ENCODE data around the gene OR5J2. TPM values are rescaled to one million over a fixed set of nuclear protein-coding genes. Genes with fewer than 3 reads are reported as not detected.
"Not testable (repeated sequence)": the region's sequence is repeated elsewhere in the genome, so short reads cannot be mapped to it uniquely, and the experiment has no call there.

Gene OR5J2
- total RNA-seq: not detected

GRCh38 chr11:56176318-56176717 is at the start of gene OR5J2:
Gene OR5J2, plus strand, starts transcription at chr11:56176618. Its CDS starts 0 bp downstream, at chr11:56176618.
- ChIA-PET POLR2A (no interaction called here), CTCF (no interaction called here)
- intact Hi-C loops (cut with micrococcal nuclease): no loop called here
- H3K27me3 Mint-ChIP-seq: no peaks in the 10 kb centered on the region
- no peak within 1 kb of the TSS for H3K4me3 Mint-ChIP-seq
- no peak for DNase-seq
- no peak within 1 kb of the TSS for H3K27ac Mint-ChIP-seq
- peaks cover 27% of the 10 kb centered on the region for H3K9me3 Mint-ChIP-seq
- no peaks in the 10 kb centered on the region for H3K36me3 Mint-ChIP-seq
- no peaks in the 10 kb centered on the region for H3K4me1 Mint-ChIP-seq (ENCODE audit: low read depth)

DNA sequence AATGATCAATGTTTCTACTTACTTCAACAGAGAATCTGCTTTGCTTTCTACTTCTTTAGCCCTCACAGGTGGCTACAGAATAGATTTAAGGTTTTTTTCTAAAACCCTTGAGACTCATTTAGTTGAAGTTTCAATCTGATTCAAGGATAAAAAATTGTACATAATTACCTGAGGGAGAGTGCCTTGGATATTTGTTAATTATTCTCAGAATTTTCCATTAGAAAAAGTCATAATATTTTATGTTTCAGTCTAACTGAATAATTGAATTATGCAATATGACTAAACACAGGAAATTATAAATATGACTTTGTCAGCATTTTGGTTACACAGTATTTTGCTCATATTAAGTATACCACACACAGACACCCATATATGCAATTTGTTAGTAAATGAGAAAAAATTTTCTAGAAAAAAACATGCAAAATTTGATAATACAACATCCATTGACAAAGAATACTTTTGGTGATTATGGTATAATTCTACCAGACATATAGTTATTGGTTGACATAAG is 36.2 kb upstream of the OR5J2 start, which contains the start of gene OR8J3:
Gene OR8J3, minus strand, starts transcription at position 51 of the 511 bp plus-strand sequence. CDS start 2,483 bp downstream, outside the sequence.
- H3K4me1 Mint-ChIP-seq (ENCODE audit: low read depth): no peaks in the 10 kb centered on the region
- no peaks in the 10 kb centered on the region for H3K36me3 Mint-ChIP-seq
- peaks cover 17% of the 10 kb centered on the region for H3K9me3 Mint-ChIP-seq
- H3K27me3 Mint-ChIP-seq: no peaks in the 10 kb centered on the region
- H3K27ac Mint-ChIP-seq: no peak within 1 kb of the TSS
- no peak for DNase-seq
- no peak within 1 kb of the TSS for H3K4me3 Mint-ChIP-seq
- ChIA-PET POLR2A (no interaction called here), CTCF (no interaction called here)
- intact Hi-C loops (cut with micrococcal nuclease): no loop called here

GRCh38 chr11:56143681-56144080 is 32.7 kb upstream of the OR5J2 start:
- DNase-seq; H3K4me1 Mint-ChIP-seq (ENCODE audit: low read depth); CTCF ChIA-PET; H3K36me3 Mint-ChIP-seq; H3K27me3 Mint-ChIP-seq; H3K27ac Mint-ChIP-seq; H3K4me3 Mint-ChIP-seq; POLR2A ChIA-PET; intact Hi-C loops (cut with micrococcal nuclease): not testable (repeated sequence)
- peaks cover 16% of the 10 kb centered on the region for H3K9me3 Mint-ChIP-seq

DNA sequence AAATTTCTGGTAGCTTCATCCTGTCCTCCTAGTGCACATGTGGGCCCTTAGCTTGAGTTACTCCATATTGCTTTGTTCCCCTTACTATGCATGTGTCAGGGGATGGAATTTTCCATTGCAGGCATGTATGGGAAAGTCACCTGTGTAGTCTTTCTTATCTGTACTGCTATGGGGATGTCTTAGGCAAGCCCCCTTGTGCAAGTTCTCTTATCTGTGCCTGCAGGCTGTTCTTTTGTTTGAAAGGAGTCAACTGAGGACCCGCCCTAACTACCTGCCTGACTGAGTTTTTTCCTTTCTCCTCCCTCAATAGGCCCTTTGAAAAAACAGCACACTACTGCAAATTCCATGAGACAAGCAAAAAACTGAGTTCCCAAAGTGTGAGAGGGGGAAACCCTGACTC is 25.0 kb upstream of the OR5J2 start:
- peaks cover 54% of the 10 kb centered on the region for H3K9me3 Mint-ChIP-seq
- no peak overlapping the region for H3K4me3 Mint-ChIP-seq
- H3K36me3 Mint-ChIP-seq: no peaks in the 10 kb centered on the region
- CTCF ChIA-PET: no interaction called here
- intact Hi-C loops (cut with micrococcal nuclease): no loop called here
- no peak overlapping the region for H3K27ac Mint-ChIP-seq
- no peaks in the 10 kb centered on the region for H3K4me1 Mint-ChIP-seq (ENCODE audit: low read depth)
- POLR2A ChIA-PET: no interaction called here
- no peaks in the 10 kb centered on the region for H3K27me3 Mint-ChIP-seq
- DNase-seq: no peak

DNA sequence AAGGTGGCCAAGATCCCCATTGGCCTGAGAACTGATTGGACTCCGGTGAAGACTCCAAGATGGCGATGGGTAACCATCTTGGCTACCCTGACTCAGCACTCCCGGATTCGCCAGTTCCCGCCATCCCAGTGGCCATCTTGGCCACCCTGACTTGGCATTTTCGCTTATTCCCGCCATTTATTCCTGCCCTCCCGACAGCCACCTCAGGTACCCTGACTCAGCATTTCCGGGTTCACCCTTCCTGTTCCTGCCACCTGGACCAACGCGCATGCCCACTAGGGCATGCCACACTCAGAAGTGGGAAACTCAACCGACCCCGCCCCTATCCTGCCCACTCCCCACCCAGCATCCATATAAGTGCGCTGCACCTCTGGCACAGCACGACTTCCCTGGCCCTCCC is 24.1 kb upstream of the OR5J2 start:
- Mint-ChIP-seq H3K4me1 (ENCODE audit: low read depth) (no peaks in the 10 kb centered on the region), H3K36me3 (no peaks in the 10 kb centered on the region), H3K27me3 (no peaks in the 10 kb centered on the region), H3K27ac (no peak overlapping the region), H3K9me3 (peaks cover 54% of the 10 kb centered on the region), H3K4me3 (no peak overlapping the region)
- ChIA-PET POLR2A (no interaction called here), CTCF (no interaction called here)
- DNase-seq: no peak
- intact Hi-C loops (cut with micrococcal nuclease): no loop called here

DNA sequence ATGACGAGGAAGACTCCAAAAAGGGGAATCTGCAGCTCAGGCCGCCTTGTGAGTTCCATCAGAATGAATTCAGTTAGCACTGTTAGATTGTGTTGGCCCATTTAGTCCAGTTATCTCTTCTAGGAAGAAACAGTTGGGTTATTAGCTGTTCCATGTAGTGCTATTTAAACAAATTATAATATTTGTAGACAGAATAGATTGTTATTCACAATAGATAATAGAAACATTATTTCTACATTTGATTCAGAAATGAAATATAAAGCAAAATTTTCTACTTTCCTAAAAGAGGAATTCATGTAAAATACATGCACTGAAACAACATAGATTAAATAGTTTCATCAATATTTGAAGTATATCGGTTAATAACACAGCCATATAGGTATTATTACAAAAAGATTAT is 16.2 kb upstream of the OR5J2 start, which contains the start of gene OR8K5:
Gene OR8K5, minus strand, starts transcription at position 101 of the 400 bp plus-strand sequence. Its CDS starts 0 bp downstream, at position 101.
- no peaks in the 10 kb centered on the region for H3K36me3 Mint-ChIP-seq
- no peak within 1 kb of the TSS for H3K4me3 Mint-ChIP-seq
- CTCF ChIA-PET: no interaction called here
- intact Hi-C loops (cut with micrococcal nuclease): no loop called here
- DNase-seq: no peak
- H3K27me3 Mint-ChIP-seq: no peaks in the 10 kb centered on the region
- H3K9me3 Mint-ChIP-seq: peaks cover 33% of the 10 kb centered on the region
- H3K4me1 Mint-ChIP-seq (ENCODE audit: low read depth): no peaks in the 10 kb centered on the region
- POLR2A ChIA-PET: no interaction called here
- no peak within 1 kb of the TSS for H3K27ac Mint-ChIP-seq

DNA sequence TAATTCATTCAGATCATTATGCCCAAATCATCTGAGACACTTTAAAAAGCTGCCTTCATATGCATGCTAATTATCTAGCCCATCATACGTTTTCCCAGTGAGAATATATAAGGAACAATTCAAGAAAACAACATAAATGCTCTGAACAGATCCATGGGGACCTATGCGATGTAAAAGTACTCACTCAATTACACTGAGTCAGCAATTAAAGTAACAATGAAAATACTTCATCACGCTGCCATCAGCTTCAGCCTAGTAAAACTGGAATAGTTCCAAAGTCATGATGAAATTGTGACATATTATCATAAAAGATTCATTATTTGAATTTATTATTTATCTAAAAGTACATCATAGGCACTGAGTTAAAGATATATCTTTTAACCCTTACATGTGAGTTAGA is 12.6 kb upstream of the OR5J2 start:
- H3K36me3 Mint-ChIP-seq: no peaks in the 10 kb centered on the region
- H3K27me3 Mint-ChIP-seq: no peaks in the 10 kb centered on the region
- H3K9me3 Mint-ChIP-seq: peaks cover 26% of the 10 kb centered on the region
- intact Hi-C loops (cut with micrococcal nuclease): no loop called here
- H3K4me3 Mint-ChIP-seq: no peak overlapping the region
- DNase-seq: no peak
- CTCF ChIA-PET: no interaction called here
- no peaks in the 10 kb centered on the region for H3K4me1 Mint-ChIP-seq (ENCODE audit: low read depth)
- POLR2A ChIA-PET: no interaction called here
- H3K27ac Mint-ChIP-seq: no peak overlapping the region

DNA sequence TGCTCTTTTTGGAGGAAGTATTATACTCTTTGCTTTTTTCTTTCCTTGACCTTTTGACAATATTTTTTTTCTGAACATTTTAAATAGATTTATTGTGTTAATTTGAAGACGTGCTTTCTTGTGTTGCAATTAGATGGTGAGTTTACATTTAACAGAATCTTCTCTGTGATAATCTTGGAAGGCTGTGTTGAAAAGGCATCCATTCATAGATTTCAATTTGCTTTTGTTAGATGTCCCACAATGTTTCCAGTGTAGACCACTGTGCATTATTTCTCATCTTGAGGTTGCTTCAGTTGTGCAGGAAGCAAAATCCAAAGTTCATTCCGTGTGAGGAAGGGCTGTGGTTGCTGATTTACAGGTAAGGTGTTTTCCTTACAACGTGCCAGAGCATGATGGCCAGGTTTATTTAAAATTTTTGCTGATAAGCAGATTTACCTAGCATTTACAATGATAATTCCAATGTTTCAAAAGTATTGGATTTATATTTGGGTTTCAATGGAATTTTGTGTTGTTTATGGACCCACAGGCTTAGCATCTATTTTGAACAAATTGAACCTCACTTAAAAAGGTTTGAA is 4.1 kb upstream of the OR5J2 start:
- ChIA-PET CTCF (no interaction called here), POLR2A (no interaction called here)
- no peak overlapping the region for H3K4me3 Mint-ChIP-seq

DNA sequence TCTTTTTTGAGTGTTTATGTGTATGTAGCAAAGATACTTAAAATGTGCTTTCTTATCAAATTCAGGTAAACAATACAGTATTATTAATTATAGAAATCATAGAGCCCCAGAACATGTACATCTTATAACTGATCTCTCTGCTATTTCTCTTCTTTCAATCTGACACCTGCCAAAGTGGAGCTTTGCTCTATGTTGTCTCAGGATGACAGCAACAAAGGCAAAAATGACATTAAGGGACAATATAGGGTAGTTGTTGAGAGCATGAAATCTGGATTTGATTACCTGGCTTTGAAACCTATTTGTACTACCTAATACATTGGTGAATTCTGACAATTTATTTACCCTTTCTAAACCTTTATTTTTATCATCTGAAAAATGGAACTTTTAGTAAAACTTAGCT is 7.0 kb downstream of the OR5J2 start:
- no peak for DNase-seq
- ChIA-PET POLR2A (no interaction called here), CTCF (no interaction called here)
- Mint-ChIP-seq H3K4me1 (ENCODE audit: low read depth) (no peaks in the 10 kb centered on the region), H3K27ac (no peak overlapping the region), H3K36me3 (no peaks in the 10 kb centered on the region), H3K27me3 (no peaks in the 10 kb centered on the region), H3K9me3 (peaks cover 33% of the 10 kb centered on the region), H3K4me3 (no peak overlapping the region)
- intact Hi-C loops (cut with micrococcal nuclease): no loop called here

More for the DNA sequence above, 4.1 kb upstream of the OR5J2 start:
- intact Hi-C loops (cut with micrococcal nuclease): no loop called here
- Mint-ChIP-seq H3K27me3 (no peaks in the 10 kb centered on the region), H3K27ac (no peak overlapping the region), H3K36me3 (no peaks in the 10 kb centered on the region), H3K4me1 (ENCODE audit: low read depth) (no peaks in the 10 kb centered on the region), H3K9me3 (peaks cover 25% of the 10 kb centered on the region)
- DNase-seq: no peak

DNA sequence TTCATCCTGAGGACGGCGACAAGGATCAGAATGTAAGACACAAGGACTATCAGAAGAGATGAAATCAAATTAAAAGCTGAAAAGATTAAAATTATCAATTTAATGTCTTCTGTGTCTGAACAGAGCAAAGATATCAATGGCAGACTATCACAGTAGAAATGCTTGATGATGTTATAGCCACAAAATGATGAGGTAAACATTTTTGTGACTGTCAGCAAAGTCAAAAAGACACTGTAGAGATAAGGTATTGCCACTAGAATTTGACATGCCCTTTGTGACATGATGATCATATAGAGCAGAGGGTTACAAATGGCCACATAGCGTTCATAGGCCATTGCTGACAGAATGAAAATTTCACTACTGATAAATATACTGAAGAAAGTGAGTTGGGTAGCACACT is 12.2 kb downstream of the OR5J2 start:
- Mint-ChIP-seq H3K27ac (no peak overlapping the region), H3K4me3 (no peak overlapping the region), H3K27me3 (no peaks in the 10 kb centered on the region), H3K9me3 (peaks cover 18% of the 10 kb centered on the region), H3K36me3 (no peaks in the 10 kb centered on the region), H3K4me1 (ENCODE audit: low read depth) (no peaks in the 10 kb centered on the region)
- CTCF ChIA-PET: no interaction called here
- POLR2A ChIA-PET: no interaction called here
- no peak for DNase-seq
- intact Hi-C loops (cut with micrococcal nuclease): no loop called here

GRCh38 chr11:56196705-56197104 is 20.3 kb downstream of the OR5J2 start:
- Mint-ChIP-seq H3K36me3 (no peaks in the 10 kb centered on the region), H3K27me3 (no peaks in the 10 kb centered on the region), H3K9me3 (peaks cover 21% of the 10 kb centered on the region), H3K27ac (no peak overlapping the region), H3K4me1 (ENCODE audit: low read depth) (no peaks in the 10 kb centered on the region), H3K4me3 (no peak overlapping the region)
- ChIA-PET CTCF (no interaction called here), POLR2A (no interaction called here)
- no peak for DNase-seq
- intact Hi-C loops (cut with micrococcal nuclease): no loop called here

DNA sequence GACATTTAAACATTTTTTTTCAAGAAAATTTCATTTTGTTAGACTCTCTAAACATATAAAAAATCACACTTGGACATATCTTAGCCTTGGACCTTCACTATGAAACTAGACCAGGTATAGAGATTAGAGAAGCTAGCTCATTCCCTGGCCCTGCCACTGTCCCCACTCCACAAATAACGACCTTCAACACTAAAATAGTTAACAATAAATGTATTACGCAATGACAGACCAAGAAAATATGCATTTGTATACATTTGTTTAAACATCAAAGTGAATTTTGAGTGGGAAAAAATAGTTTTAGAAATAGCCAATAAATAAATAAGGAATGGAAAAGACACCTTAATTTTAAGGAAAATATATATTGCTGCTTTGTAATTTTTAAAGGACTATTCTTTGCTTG is 20.9 kb downstream of the OR5J2 start:
- ChIA-PET CTCF (no interaction called here), POLR2A (no interaction called here)
- Mint-ChIP-seq H3K27ac (no peak overlapping the region), H3K27me3 (no peaks in the 10 kb centered on the region), H3K9me3 (peaks cover 20% of the 10 kb centered on the region), H3K36me3 (no peaks in the 10 kb centered on the region), H3K4me3 (no peak overlapping the region), H3K4me1 (ENCODE audit: low read depth) (no peaks in the 10 kb centered on the region)
- no peak for DNase-seq
- intact Hi-C loops (cut with micrococcal nuclease): no loop called here

GRCh38 chr11:56207790-56208189 is 31.4 kb downstream of the OR5J2 start:
- Mint-ChIP-seq H3K27me3 (no peaks in the 10 kb centered on the region), H3K36me3 (no peaks in the 10 kb centered on the region), H3K4me3 (no peak overlapping the region), H3K9me3 (peaks cover 28% of the 10 kb centered on the region), H3K4me1 (ENCODE audit: low read depth) (no peaks in the 10 kb centered on the region), H3K27ac (no peak overlapping the region)
- ChIA-PET POLR2A (no interaction called here), CTCF (no interaction called here)
- DNase-seq: no peak
- intact Hi-C loops (cut with micrococcal nuclease): no loop called here
